Hematopoietic multipotent progenitor cell treated with erythropoietin and hydrocortisone succinate and interleukin-3 and kit ligand, for 15 days (in vitro differentiated cells): ENCODE measurements around the gene FAAP100.

ENCODE experiments used
- DNase-seq: peaks from one replicate; pipeline ENCODE4 v3.0.0-alpha.2; 2015; ENCODE audit warnings: low spot score

FAAP100 gene

DNA sequence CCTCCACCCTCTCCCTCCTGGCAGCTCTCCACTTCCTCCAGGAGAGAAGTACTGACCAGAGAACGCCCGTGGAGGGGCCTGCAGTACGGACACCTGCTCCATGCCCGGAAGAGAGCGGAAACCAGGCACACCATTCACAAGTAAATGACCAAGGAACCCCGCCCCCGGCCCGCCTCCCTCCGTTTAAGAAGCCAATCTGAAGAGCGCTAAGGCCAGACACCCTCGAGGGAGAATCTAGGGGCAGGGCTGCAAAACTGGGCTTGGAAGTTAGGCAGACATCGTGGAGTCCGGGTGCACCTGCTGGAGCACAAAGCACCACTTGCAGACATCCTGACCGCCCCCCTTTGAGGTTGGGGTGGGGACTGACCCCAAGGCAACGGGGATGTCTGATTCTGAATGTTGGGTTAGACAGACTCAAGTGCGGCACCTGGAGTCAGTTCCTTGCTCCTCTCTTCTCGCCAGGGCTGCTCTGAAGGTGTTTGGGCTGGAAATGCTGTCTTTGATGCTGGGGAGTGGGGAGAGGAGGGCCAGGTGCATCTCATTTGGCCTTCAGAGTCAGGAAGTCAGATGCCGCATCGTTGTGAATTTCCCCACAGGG, 964 bp upstream of the FAAP100 start:
- peak; percentile 61 for DNase-seq

DNA sequence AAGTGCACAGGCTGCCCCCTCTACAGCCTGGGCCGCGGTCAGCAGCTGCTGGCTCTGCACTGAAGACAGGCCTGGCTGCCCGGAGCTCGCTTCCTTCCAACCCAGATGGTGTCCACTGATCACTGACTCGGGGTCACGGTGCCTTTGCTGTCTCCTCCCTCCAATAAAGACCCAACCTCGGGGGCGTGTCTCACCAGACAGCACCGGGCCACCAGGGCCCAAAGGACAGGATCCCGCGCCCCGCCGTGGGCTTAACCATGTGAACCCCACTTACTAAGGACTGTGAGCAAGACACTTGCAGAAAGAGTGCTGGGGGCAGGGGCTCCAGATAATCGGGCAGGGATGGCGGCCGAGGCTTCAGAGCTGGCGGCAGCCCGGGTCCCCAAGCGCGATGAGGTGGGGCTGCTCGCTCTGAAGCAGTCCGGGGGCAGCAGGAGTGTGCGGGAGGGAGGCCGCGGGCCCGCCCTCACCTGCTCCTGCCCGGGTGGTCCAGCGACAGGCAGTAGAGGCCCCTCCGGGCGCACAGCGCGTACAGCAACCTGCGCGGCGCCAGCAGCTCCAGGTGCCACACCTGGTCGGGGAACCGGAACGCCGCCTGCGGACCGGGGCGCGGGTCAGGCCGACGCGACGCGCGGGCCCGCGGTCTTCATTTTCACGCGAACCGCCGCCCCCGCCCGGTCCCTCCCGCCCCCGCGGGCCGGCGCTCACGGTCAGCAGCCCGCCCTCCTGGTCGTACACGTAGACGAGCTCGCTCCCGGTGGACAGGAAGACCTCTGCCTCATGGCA, 502 bp downstream of the FAAP100 start:
- DNase-seq = no peak

DNA sequence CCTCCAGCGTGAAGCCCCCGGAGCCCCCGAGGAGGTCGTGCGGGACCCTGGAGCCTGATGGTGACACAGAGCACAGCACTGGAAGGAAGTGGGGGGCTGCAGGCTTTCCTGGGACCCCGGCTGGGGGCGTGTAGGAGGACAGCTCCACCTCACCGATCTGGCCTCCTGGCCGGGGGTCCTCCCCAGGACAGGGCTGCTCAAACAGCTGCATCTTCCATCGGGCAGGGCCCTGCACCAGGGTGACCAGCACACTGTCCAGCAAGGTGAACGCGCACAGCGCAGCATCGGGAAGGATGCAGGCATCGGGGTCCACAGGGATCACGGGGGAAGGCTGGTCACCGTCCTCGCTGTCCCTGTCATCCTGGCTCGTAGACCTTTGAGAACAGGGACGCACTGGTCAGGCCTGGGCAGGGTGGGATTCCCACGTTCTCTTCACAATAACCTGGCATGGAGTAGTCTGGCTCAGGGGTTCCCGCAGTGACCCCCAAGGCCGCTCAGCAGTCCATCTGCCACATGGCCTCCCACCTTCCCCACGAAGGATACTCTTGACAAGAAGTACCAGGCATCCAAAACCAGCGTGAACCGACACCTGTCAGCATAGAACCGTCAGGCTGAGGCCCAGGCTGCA, 1.2 kb downstream of the FAAP100 start:
- DNase-seq = no peak

DNA sequence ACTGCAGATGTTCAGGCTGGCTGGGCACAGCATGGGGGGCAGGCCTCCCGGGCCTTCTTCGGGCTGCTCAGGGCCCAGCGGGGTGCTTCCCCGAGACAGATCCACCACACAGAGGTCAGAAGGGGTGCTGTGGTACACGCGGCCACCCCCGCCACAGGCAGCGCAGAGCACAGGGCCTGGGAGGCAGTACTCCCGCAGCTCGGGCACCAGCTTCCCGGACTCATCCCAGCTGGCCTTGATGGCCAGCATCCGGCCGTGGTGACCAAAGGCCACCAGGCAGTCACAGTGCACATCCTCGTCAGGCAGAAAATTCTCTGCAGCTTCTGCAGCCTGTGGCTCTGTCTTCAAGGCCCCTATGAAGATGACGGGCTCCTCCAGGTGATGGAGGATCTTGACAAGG, 1.9 kb downstream of the FAAP100 start:
- no peak for DNase-seq

DNA sequence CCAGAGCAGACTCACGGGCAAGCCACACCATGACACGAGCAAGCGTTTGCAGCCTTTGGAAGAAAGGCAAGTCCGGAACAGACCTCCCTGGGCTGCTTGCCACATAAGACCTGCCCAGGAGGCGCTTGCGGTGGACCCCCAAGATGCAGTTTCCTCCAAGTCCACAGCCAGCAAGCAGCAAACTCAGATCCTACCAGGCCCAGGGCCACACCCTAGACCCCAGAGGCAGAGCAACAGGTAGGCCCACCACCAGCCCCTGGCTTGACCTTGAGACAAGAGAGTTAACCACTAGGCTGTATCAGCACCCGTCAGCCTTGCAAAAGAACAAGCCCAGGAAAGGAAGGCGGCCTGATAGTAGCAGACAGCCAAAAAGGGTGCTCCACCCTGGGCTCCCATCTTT, 2.3 kb downstream of the FAAP100 start:
- DNase-seq = no peak

DNA sequence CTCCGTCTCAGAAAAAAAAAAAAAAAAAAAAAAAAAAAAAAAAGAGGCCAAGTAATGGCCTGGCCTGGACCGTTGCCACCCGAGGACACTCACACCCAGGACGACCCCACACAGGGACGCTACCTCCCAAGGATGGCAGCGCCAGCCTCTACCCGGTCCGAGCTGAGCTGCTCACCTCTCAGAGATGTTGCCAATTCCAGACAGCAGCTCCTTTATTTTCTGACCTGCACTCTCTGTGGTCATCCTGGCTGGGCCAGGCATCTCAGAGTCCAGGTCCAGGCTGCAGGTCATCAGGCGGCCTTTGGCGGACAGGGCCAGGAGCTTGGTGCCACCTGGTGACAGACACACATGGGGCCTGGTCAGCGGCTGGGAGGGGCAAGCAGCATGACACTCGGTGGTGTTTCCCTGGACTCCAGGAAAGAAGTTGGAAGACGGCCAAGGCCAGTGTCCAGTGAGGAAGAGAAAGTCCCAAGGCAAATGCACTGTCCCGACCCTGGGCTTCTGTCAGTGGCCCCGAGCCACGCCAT, 3.1 kb downstream of the FAAP100 start:
- no peak for DNase-seq

DNA sequence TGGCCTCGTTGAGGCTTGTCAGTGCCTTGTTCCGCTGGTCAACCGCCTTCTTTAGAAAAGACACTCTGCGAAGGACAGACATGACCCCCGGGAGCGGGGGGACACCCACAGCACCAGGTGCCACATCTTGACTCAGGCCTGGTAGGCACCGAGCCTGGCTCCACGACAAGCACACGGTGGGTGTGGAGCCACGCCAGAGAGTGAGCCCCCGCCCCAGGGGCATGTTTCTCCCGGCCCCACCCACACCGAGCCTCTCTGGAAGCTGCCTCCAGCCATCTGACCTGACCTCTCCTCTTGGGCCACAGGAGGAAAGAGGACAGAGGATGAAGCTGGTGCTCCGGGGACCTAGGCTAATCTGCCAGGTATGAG, 4.6 kb downstream of the FAAP100 start:
- DNase-seq = no peak

DNA sequence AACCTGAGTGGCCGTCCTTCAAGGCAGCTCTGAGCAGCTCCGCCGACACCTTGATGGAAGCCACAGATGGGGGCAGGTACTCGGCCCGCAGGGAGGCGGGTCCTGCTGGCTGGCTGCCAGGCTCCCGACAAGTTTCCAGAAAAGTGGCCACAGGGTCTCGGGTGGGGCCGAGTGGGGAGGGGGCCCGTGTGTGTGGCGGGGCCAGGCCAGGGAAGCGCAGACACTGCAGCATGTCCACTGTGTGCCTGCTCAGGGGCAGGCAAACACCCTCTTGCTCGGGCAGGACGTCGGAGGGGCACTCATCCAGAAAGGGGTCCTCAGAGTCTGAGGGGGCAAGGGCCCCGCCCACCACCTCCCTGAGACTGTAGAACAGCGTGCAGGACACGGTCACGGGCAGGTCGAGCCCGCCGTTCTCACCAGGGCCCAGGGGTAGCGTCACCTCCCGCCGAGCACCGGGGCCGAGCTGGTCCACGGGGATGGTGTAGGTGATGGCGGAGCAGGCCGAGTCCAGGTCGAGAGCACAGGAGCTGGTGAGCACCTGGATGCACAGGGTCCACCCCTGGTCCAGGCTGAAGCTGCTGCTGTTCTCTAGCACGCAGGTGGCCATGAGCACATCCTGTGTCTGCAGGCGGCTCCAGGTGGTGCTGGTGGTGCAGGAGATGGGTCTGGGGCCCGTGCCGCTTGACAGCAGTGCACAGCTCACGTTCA, 5.1 kb downstream of the FAAP100 start:
- DNase-seq = no peak

DNA sequence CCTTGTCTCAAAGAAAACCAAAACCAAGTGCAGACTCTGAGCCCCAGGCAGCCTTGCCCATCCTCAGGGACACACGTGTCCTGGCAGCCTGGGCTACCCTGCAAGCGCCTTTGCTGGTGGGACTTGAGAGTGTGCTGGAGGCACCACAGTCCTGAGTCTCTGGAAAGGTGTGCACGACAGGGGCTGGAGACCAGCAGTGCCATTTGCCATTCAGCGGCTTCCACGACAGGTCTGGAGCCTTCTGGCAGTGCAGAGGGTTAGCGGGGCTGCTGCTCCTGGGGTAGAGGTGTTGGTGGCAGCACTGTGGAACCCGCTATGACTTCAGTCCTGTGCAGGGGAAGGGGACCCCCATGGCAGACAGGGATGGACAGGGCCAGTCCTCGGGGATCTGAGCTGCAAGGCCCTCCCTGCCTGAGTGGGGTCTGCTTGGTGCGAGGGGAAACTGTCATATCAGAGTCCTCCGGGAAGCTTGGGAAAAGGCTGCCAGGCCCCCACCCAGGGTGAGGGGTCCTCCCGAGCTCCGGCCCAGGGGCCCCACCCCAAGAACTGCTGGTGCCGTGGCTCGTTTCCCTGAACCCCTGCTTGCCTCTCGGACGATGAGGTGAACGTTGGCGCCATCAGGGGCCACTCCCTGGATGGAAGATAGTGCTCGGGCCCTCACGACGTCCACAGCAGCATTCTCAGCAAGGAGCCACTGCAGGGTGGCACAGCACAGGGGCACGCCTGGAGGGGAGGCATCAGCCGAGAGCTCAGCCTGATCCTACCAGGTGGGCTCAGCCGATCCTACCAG, 6.8 kb downstream of the FAAP100 start:
- DNase-seq = no peak

DNA sequence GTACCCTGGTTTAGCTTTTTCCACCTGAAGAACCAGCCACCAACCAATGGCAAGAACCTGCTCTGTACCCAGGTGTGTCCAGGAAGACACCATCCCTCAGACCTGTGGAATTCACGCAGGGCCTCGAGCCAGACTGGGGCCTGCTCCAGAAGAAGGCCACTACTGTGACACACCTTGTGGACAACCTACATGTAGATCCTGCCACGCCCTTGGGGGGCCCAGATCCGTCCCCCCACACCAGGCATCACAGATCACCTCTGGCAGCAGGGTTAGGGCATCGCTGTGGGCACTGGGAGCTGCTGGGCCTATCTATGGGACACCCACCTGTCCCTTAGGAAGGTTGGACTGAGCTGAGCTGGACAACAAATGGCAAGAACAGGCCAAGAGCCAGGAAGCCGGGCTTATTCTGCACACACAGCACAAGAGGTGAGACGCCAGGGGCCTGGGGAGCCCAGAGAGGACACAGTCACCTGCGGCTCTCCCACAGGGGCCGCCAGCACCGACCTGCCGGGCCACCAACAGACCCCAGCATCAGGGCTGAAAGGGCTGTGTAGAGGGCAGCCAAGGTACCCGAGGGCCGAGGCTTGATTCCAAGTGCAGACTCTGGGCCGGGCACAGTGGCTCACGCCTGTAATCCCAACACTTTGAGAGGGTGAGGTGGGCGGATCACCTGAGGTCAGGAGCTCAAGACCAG, 7.7 kb downstream of the FAAP100 start:
- no peak for DNase-seq

DNA sequence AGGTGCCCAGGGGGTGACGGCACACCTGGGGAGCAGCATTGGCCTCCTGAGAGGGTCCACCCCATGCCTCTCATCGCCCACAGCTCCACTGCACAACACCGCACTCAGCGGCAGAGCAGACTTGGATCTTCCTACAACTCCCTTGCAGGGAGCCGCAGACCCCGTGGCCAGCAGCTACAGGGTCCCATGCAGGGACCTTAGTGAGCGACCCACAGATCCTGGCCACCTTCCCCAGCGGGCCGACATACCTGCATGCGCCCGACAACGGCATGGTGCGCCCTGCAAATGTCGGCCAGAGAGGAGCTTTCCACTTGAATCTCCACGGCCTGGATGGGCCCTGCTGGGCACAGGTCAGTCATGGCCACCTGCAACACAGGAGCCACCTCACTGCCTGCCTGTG, 8.4 kb downstream of the FAAP100 start:
- DNase-seq = no peak

DNA sequence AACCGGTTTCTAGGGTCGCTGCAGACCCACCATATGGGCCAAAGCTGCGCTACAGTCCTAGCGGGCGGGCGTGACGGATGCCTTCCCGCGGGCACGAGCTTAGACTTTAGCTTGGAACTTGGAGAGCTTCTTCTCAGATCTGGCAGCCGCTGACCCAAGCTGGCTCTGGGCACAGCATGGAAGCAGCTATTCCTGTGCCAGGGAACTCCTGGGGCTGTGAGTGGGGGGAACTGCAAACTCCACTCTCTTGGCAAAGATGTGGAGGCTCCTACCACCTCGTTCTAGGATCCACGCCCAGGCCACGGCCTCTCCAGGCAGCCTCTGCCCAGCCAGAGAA, 8.8 kb downstream of the FAAP100 start:
- DNase-seq = no peak

DNA sequence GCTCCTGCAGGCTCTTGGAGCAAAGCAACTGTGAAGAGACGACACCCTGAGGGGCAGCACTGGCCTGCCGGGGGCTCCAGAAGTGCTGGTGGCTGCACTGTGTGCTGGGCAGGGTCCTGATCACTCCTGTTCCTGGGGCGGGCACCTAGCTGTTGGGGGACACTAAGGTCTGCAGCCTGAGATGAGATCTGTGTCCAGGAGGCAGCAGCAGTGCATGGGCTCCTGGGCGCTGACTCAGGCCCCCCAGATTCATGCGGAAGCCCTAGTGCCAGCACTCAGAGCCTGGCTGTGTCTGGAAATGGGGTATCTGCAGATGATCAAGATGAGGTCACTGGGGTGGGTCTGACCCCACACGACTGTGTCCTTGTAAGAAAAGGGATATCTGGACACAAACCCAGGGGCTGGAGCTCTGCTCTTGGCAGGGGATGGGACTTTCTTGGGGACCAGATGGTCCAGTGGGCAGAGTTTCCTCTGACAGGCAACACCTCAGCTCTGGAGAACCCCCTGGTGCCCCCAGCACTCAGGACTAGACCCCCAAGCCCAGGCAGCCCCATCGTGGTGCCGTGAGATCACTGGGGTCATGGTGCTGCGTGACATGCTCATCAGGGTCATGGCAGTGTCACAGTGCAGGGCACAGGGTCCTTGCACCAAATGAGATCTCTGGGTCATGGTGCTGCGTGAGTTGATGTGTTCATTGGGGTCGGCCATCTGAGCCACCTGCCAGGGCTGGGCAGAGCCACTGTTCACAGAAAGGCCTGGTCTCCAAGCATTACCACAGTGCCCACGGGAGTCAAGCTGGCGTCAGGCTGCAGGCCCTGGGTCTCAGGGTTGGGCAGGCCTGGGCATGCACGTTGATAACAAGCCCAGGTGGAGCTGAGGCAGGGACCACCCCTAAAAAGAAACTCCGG, 9.5 kb downstream of the FAAP100 start:
- no peak for DNase-seq

DNA sequence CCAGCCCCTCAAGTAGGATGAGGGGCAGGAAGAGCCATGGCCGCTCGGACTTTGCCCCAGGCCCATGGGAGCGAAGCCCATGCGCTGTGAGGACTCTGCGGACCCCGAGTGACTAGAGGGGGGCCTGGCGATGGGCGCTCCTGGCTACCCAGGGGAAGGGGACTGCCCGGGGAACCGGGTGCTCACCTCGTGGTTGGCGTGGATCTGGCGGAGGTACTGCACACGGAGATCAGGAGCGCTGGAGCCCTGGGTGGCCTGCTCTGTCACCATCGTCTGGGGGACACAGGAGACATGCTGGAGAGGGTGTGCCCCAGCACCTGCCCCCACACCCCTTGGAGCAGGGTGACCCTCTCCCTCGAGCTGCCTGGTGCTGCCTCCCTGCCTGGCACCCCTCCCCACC, 11.0 kb downstream of the FAAP100 start:
- no peak for DNase-seq

DNA sequence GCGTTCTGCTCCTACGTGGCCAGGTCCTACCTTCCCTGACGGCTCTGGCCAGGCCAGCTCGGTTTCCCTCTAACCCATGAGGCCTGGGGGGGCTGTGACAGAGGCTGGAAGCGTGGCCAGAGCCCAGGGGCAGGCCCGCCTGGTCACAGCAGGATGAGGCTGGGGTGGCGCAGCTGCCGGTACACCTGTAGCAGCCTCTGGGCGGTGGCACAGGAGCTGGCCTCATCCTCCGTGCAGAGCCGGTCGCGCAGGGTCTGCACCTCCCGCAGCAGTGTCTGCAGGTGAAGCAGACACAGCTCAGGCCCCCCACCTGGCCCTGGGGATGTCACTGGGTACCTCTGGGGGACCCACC, 11.5 kb downstream of the FAAP100 start:
- DNase-seq = no peak

DNA sequence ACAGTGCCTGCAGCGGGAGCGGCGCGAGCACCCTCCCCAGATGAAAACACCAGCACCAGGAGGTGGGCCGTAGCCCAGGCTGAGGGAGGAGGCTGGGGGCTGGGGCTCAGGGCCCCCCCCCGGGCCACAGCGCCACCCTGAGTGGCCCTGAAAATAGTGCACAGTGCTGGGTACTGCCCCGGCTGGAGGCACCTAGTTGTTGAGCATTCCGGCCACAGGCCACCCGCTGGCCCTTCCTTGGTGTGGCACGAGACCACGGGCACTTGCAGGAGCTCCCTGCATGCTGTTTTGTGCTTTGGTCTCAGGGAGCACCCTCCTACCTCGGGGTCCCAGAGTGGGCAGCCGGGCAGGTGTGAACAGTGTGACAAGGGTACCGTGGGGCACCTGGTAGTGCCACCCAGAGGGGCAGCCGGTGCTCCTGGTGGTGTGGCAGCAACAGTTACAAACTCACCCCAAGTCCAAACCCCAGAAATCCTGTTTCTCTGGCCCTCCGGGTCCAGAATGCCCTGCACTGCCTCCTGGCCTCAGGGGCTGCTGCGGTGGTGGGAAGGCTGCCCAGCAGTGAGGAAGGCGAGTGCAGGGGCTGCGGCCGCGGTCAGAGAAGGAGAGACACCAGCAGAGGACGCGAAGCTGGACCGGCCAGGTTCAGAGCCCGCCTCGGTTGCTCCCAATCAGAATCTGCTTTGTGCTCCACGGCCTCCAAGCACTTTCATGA, 12.0 kb downstream of the FAAP100 start:
- no peak for DNase-seq

DNA sequence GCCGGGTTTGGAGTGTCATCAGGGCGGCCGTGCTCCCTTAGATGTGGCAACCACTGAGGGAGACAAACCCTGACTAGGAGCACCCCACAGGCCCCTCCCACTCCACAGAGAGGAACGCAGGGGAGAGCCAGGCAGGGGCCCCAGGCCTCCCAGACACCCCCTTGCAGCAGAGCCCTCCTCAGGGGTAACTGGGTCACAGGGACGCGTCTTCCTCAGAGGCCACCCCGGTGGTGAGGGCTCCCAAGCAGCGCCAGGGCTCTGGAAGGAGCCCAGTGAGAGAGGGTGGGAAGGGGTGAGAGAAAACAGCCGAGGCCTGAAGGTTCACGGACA, 12.6 kb downstream of the FAAP100 start:
- DNase-seq = no peak

DNA sequence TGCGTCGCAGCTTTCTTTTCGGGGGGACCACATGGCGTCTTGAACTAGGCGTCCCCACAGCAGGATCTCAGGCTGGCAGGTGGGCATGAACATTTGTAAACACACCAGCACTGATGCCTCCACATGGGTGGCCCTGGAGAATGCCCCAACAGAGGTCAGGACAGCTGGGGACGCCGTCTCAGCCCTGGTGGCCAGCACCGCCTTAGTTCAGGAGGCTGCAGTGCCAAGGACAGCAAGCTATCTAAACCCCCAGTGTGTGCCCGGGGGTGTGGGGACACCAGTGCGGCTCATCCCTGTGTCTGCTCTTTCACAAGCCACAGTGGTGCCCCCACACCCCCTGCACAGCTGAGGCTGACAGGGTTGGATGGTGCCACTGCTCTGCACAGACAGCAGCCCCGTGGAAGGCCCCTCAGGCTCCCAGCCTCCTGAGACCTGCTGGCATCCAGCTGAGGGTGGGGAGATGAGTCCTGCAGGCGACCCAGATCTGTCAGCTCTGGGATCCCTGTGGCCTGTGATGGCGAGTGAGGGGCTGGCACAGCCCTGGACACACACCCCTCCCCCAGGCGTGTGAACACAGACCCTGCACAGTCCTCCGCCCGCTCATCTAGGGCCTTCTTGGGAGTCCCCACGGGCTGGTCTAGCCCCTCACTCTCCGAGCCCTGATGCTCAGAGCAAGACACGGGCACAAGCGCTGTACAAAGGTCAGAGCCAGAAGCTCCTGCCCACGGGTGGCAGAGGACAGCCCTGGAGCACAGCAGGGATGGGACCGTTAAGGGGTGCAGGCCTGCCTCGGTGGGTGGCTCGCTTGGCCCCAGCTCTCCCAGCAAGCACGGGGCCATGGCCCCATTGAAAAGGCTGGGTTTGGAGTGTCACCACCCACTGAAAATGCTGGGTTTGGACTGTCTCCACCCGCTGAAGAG, 13.2 kb downstream of the FAAP100 start:
- DNase-seq = no peak
